Lower lobe of right lung (tissue), 2 donors: ENCODE measurements around the gene PIGH. TPM values are rescaled to one million over a fixed set of nuclear protein-coding genes. Genes with fewer than 3 reads are reported as not detected.
"Not testable (repeated sequence)": the region's sequence is repeated elsewhere in the genome, so short reads cannot be mapped to it uniquely, and the experiment has no call there.

ENCODE experiments used
- ATAC-seq, 2 donors: fragments of 200-7000 bp; cut with Tn5 transposase; one replicate each; pipeline ENCODE4 v1.9.1; 2020 to 2022; ENCODE audit warnings: mild to moderate bottlenecking in 2 of 2, moderate library complexity in 2 of 2
- DNase-seq: peaks from one replicate; pipeline ENCODE4 v3.0.0-alpha.2; 2020
- H3K27ac ChIP-seq: fragments of 200-600 bp; one replicate; pipeline ENCODE4 v1.8.0; 2022
- H3K27me3 ChIP-seq: fragments of 200-600 bp; one replicate; pipeline ENCODE4 v1.8.0; 2022; ENCODE audit warnings: low read depth
- H3K36me3 ChIP-seq: fragments of 200-600 bp; one replicate; pipeline ENCODE4 v1.8.0; 2022; ENCODE audit warnings: mild to moderate bottlenecking
- H3K4me1 ChIP-seq: fragments of 200-600 bp; one replicate; pipeline ENCODE4 v1.8.0; 2022
- H3K4me3 ChIP-seq: fragments of 200-600 bp; one replicate; pipeline ENCODE4 v1.8.0; 2022; ENCODE audit warnings: mild to moderate bottlenecking
- H3K9me3 ChIP-seq: fragments of 200-600 bp; one replicate; pipeline ENCODE4 v1.8.0; 2022
- intact Hi-C: fragments of 100-400 bp; cut with DNase I; formaldehyde crosslinking; loops from one replicate; pipeline ENCODE4 v1.11.0; 2022
- total RNA-seq: library from RNA; stranded (reverse); fragmentation: NEBNext Ultra II Directional; extraction: Animal tissue kit (Norgen Biotek cat#: 25700); gene quantifications from one replicate; pipeline ENCODE4 v1.2.1, GENCODE V29; 2021
- TF ChIP-seq, protein P1 (sequence below): fragments of 200-600 bp; IDR thresholded peaks from one replicate; pipeline ENCODE4 v1.8.0; 2022; ENCODE audit warnings: antibody characterized with exemption, mild to moderate bottlenecking
- donor health status: DM: no; HTN: yes; CAD: no; lungs with severe emphysema.

PIGH gene
- total RNA-seq, 1 donor from 2014 or later: 17.2 TPM

DNA sequence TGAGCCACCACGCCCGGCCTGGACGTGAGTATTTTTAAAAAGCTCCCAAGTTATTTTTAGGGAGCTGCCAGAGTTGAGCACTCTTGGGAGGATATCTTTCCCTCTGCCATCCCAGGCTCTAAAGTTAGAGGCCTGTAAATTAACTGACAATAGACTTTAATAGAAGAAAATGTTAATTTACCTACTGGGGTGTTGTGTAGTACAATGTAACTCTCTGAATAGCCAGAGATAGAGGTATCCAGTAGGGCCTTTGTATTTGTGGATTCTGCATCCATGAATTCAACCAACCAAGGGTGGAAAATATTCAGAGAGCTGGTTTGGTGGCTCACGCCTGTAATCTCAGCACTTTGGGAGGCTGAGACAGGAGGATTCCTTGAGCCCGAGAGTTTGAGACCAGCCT is 7.6 kb upstream of the PIGH start:
- no peak for DNase-seq
- intact Hi-C loops: no loop called here
- H3K4me3 ChIP-seq: no peak overlapping the region

DNA sequence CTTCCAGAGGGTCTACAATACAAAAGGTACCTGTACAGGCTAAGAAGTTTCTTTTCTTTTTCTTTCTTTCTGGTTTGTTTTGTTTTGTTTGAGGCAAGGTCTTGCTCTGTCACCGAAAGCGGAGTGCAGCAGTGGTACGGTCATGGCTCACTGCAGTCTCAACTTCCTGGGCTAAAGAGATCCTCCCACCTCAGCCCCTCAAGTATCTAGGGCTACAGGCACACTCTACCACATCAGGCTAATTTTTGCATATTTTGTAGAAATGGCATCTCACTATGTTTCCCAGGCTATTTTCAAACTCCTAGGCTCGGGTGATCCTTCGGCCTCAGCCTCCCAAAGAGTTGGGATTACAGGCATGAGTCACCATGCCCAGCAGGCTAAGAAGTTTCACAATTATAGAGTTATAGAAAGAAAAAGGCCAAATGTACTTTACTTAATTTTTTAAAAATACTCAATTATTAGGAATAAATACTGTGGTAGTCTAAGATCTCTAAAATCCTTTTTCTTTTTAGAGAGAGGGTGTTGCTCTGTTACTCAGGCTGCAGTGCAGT is 3.0 kb upstream of the PIGH start:
- H3K9me3 ChIP-seq: no peaks in the 10 kb centered on the region
- H3K27me3 ChIP-seq: no peaks in the 10 kb centered on the region
- TF ChIP-seq, protein P1, sequence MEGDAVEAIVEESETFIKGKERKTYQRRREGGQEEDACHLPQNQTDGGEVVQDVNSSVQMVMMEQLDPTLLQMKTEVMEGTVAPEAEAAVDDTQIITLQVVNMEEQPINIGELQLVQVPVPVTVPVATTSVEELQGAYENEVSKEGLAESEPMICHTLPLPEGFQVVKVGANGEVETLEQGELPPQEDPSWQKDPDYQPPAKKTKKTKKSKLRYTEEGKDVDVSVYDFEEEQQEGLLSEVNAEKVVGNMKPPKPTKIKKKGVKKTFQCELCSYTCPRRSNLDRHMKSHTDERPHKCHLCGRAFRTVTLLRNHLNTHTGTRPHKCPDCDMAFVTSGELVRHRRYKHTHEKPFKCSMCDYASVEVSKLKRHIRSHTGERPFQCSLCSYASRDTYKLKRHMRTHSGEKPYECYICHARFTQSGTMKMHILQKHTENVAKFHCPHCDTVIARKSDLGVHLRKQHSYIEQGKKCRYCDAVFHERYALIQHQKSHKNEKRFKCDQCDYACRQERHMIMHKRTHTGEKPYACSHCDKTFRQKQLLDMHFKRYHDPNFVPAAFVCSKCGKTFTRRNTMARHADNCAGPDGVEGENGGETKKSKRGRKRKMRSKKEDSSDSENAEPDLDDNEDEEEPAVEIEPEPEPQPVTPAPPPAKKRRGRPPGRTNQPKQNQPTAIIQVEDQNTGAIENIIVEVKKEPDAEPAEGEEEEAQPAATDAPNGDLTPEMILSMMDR: no peak
- intact Hi-C loops: no loop called here
- no peak overlapping the region for H3K27ac ChIP-seq
- H3K36me3 ChIP-seq: no peaks in the 10 kb centered on the region
- ATAC-seq (no peak), DNase-seq (no peak)
- H3K4me1 ChIP-seq: peaks cover 13% of the 10 kb centered on the region
- H3K4me3 ChIP-seq: no peak overlapping the region

More for the DNA sequence above, 7.6 kb upstream of the PIGH start:
- H3K27ac ChIP-seq: no peak overlapping the region
- H3K4me1 ChIP-seq: no peaks in the 10 kb centered on the region
- H3K36me3 ChIP-seq: no peaks in the 10 kb centered on the region
- H3K9me3 ChIP-seq: no peaks in the 10 kb centered on the region
- no peaks in the 10 kb centered on the region for H3K27me3 ChIP-seq
- no peak for ATAC-seq
- TF ChIP-seq, protein P1: no peak

DNA sequence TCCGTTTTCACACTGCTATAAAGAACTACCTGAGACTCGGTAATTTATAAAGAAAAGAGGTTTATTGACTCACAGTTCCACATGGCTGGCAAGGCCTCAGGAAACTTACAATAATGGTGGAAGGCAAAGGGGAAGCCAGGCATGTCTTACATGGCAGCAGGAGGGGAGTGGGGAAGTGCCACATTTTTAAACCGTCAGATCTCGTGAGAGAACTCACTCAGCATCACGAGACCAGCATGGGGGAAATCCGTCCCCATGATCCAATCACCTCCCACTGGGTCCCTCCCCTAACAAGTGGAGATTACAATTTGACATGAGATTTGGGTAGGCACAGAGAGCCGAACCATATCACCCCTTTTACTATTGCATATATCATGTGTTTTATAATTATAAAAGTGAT is 2.0 kb upstream of the PIGH start:
- no peak overlapping the region for H3K27ac ChIP-seq
- DNase-seq: no peak

DNA sequence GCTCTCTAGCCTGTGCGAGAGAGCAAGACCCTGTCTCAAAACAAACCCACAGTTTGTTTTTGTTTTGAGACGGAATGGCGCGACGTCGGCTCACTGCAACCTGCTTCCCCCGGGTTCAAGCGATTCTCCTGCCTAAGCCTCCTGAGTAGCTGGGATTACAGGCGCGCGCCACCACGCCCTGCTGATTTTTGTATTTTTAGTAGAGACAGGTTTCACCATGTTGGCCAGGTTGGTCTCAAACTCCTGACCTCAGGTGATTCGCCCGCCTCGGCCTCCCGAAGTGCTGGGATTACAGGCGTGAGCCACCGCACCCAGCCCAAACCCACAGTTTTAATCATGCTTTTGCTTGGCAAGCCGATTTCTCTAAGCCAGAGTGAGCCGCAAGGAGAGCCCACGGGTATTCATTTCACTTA is 500 bp upstream of the PIGH start:
- DNase-seq, H3K9me3 ChIP-seq, ATAC-seq, intact Hi-C loops, H3K27me3 ChIP-seq, H3K36me3 ChIP-seq: not testable (repeated sequence)
- Histone ChIP-seq H3K4me1 (peaks cover 13% of the 10 kb centered on the region), H3K27ac (peak overlapping the region; percentile 89), H3K4me3 (peak overlapping the region; percentile 81)

More for the DNA sequence above, 2.0 kb upstream of the PIGH start:
- H3K4me1 ChIP-seq: peaks cover 13% of the 10 kb centered on the region
- H3K4me3 ChIP-seq: no peak overlapping the region
- TF ChIP-seq, protein P1: no peak
- H3K27me3 ChIP-seq: no peaks in the 10 kb centered on the region
- no peaks in the 10 kb centered on the region for H3K9me3 ChIP-seq
- intact Hi-C loops: no loop called here
- no peak for ATAC-seq
- no peaks in the 10 kb centered on the region for H3K36me3 ChIP-seq

DNA sequence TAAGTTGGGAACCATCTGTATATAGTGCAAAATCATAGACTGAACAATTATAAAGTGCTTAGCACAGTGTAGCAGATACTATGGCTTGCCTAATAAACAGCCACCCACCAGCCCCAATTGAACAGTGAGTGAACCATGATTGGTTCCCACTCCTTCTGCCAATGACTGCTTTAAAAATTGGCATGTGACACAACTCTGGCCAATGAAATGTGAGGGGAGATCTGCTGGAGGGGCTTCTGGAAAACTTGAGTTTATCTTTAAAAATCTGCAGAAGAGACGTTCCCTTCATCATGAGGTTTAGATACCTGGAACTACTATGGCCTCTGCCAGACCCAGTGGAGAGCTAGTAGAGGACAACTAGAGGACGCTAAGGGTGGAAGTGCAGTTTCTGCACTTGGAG is 4.7 kb downstream of the PIGH start:
- intact Hi-C loops: no loop called here
- H3K9me3 ChIP-seq: no peaks in the 10 kb centered on the region
- ATAC-seq (no peak), DNase-seq (no peak)
- peaks cover 36% of the 10 kb centered on the region for H3K36me3 ChIP-seq
- H3K4me1 ChIP-seq: peaks cover 9% of the 10 kb centered on the region
- H3K27me3 ChIP-seq: no peaks in the 10 kb centered on the region
- H3K27ac ChIP-seq: no peak overlapping the region
- no peak overlapping the region for H3K4me3 ChIP-seq
- TF ChIP-seq, protein P1: no peak

DNA sequence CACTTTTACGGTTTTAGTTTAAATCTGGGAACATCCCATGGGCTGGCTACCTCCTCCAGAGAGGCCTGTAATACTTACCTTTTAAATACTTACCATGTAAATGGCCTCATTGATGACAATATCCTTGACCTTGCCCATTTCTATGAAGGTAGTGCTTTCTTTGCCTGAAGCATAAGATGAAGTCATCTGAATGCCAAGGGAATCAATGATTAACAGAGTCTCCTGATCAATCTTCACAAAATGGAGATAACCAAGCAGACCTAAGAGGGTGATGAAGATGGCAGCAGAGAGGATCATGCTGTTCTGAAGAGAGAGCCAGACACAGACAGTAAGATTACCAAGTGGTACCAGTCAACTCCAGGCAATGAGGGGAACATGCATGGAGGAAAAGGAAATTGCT is 6.4 kb downstream of the PIGH start:
- DNase-seq, H3K4me1 ChIP-seq, intact Hi-C loops, H3K4me3 ChIP-seq, ATAC-seq, H3K27me3 ChIP-seq, H3K27ac ChIP-seq, H3K9me3 ChIP-seq: not testable (repeated sequence)
- peaks cover 54% of the 10 kb centered on the region for H3K36me3 ChIP-seq
